ENCODE data around the gene LAP3.

The LAP3 gene

GRCh38 chr4:17576932-17577664 is at the start of gene LAP3:
Gene LAP3 (plus strand): TSS chr4:17577198. CDS start chr4:17577466, 268 bp downstream.
- DNase-seq = peak; percentile 99

GRCh38 chr4:17528551-17529165 is 48.3 kb upstream of the LAP3 start:
- no peak for DNase-seq

GRCh38 chr4:17531538-17532285 is 45.3 kb upstream of the LAP3 start:
- DNase-seq = no peak

- DNase-seq = no peak
Observed at GRCh38 chr4:17534705-17535104, 42.3 kb upstream of the LAP3 start.

- DNase-seq = no peak
Observed at GRCh38 chr4:17535242-17535641, 41.8 kb upstream of the LAP3 start.

GRCh38 chr4:17535906-17536305 is 41.1 kb upstream of the LAP3 start:
- peak; percentile 15 for DNase-seq

GRCh38 chr4:17537060-17537459 is 39.9 kb upstream of the LAP3 start:
- peak; percentile 31 for DNase-seq

- peak; percentile 99 for DNase-seq
Observed at GRCh38 chr4:17544205-17544604, 32.8 kb upstream of the LAP3 start.

- peak; percentile 85 for DNase-seq
Observed at GRCh38 chr4:17544831-17545234, 32.2 kb upstream of the LAP3 start.

GRCh38 chr4:17545374-17546140 is 31.4 kb upstream of the LAP3 start:
- DNase-seq = no peak

GRCh38 chr4:17546222-17546621 is 30.8 kb upstream of the LAP3 start:
- no peak for DNase-seq

GRCh38 chr4:17546678-17547077 is 30.3 kb upstream of the LAP3 start:
- DNase-seq = no peak

- no peak for DNase-seq
Observed at GRCh38 chr4:17550549-17550948, 26.4 kb upstream of the LAP3 start.

- no peak for DNase-seq
Observed at GRCh38 chr4:17552427-17552826, 24.6 kb upstream of the LAP3 start.

- DNase-seq = no peak
Observed at GRCh38 chr4:17554568-17554967, 22.4 kb upstream of the LAP3 start.

GRCh38 chr4:17556498-17556897 is 20.5 kb upstream of the LAP3 start:
- DNase-seq = no peak

GRCh38 chr4:17557880-17558279 is 19.1 kb upstream of the LAP3 start:
- no peak for DNase-seq

GRCh38 chr4:17558941-17559708 is 17.9 kb upstream of the LAP3 start:
- DNase-seq = no peak

GRCh38 chr4:17559709-17560048 is 17.3 kb upstream of the LAP3 start:
- no peak for DNase-seq

- DNase-seq = no peak
Observed at GRCh38 chr4:17560065-17560673, 16.8 kb upstream of the LAP3 start.

- no peak for DNase-seq
Observed at GRCh38 chr4:17561195-17561909, 15.6 kb upstream of the LAP3 start.
